ENCODE data around the gene ABCE1.
"Not testable (repeated sequence)": the region's sequence is repeated elsewhere in the genome, so short reads cannot be mapped to it uniquely, and the experiment has no call there.

ABCE1 gene

GRCh38 chr4:145131848-145132247 is 33.7 kb downstream of the ABCE1 start:
- Mint-ChIP-seq H3K9me3 (no peaks in the 10 kb centered on the region), H3K4me3 (no peak overlapping the region), H3K36me3 (peaks cover under 1 to 22% of the 10 kb centered on the region in 2 donors), H3K4me1 (peaks cover 19 to 26% of the 10 kb centered on the region in 2 donors), H3K27ac (peak overlapping the region; percentile 65), H3K27me3 (no peaks in the 10 kb centered on the region)
- ATAC-seq (replicated peaks) = no peak
- no peak for DNase-seq

GRCh38 chr4:145132511-145133098 is 34.5 kb downstream of the ABCE1 start:
- Mint-ChIP-seq H3K4me1 (peaks cover 21 to 30% of the 10 kb centered on the region in 2 donors), H3K27me3 (no peaks in the 10 kb centered on the region), H3K4me3 (peak overlapping the region; percentile 45 to 46), H3K27ac (peak overlapping the region; percentile 83), H3K9me3 (no peaks in the 10 kb centered on the region), H3K36me3 (peaks cover 5 to 26% of the 10 kb centered on the region in 2 donors)
- peak; percentile 95 to 96 for ATAC-seq (replicated peaks)
- DNase-seq = peak; percentile 39

- not testable (repeated sequence) for DNase-seq; H3K27ac Mint-ChIP-seq; H3K27me3 Mint-ChIP-seq; ATAC-seq (replicated peaks); H3K9me3 Mint-ChIP-seq; H3K4me3 Mint-ChIP-seq
- H3K36me3 Mint-ChIP-seq = peaks cover 17 to 30% of the 10 kb centered on the region in 2 donors
- peaks cover 15 to 17% of the 10 kb centered on the region in 2 donors for H3K4me1 Mint-ChIP-seq
These were observed 38.1 kb downstream of the ABCE1 start for GRCh38 chr4:145136219-145136618.

- Mint-ChIP-seq H3K4me1 (peaks cover 0 to 1% of the 10 kb centered on the region in 2 donors), H3K27ac (no peak overlapping the region), H3K9me3 (no peaks in the 10 kb centered on the region), H3K36me3 (peaks cover 22 to 54% of the 10 kb centered on the region in 2 donors), H3K27me3 (no peaks in the 10 kb centered on the region), H3K4me3 (no peak overlapping the region)
- no peak for DNase-seq
- ATAC-seq (replicated peaks) = no peak
These were observed 50.9 kb downstream of the ABCE1 start for GRCh38 chr4:145148980-145149379.

GRCh38 chr4:145153181-145153903 is 55.2 kb downstream of the ABCE1 start:
- no peak for DNase-seq
- peaks cover 4% of the 10 kb centered on the region in 2 donors for H3K4me1 Mint-ChIP-seq
- H3K27me3 Mint-ChIP-seq = no peaks in the 10 kb centered on the region
- ATAC-seq (replicated peaks) = no peak
- H3K4me3 Mint-ChIP-seq = no peak overlapping the region
- peaks cover 30 to 48% of the 10 kb centered on the region in 2 donors for H3K36me3 Mint-ChIP-seq
- H3K27ac Mint-ChIP-seq = peak overlapping the region; percentile 26
- H3K9me3 Mint-ChIP-seq = no peaks in the 10 kb centered on the region

GRCh38 chr4:145153904-145154298 is 55.8 kb downstream of the ABCE1 start:
- no peak overlapping the region for H3K4me3 Mint-ChIP-seq
- peaks cover 28 to 45% of the 10 kb centered on the region in 2 donors for H3K36me3 Mint-ChIP-seq
- H3K9me3 Mint-ChIP-seq = no peaks in the 10 kb centered on the region
- ATAC-seq (replicated peaks) = peak; percentile 25 to 36
- DNase-seq = no peak
- H3K27ac Mint-ChIP-seq = peak overlapping the region; percentile 56
- H3K27me3 Mint-ChIP-seq = no peaks in the 10 kb centered on the region
- peaks cover 4% of the 10 kb centered on the region in 2 donors for H3K4me1 Mint-ChIP-seq

- Mint-ChIP-seq H3K4me3 (no peak overlapping the region), H3K27me3 (no peaks in the 10 kb centered on the region), H3K9me3 (no peaks in the 10 kb centered on the region), H3K27ac (peak overlapping the region; percentile 56), H3K4me1 (peaks cover 4% of the 10 kb centered on the region in 2 donors), H3K36me3 (peaks cover 24 to 39% of the 10 kb centered on the region in 2 donors)
- DNase-seq (no peak), ATAC-seq (replicated peaks) (peak; percentile 53 to 60)
These were observed 56.5 kb downstream of the ABCE1 start for GRCh38 chr4:145154573-145154972.

- DNase-seq (no peak), ATAC-seq (replicated peaks) (no peak)
- H3K27ac Mint-ChIP-seq = no peak overlapping the region
- H3K9me3 Mint-ChIP-seq = no peaks in the 10 kb centered on the region
- H3K4me1 Mint-ChIP-seq = peaks cover 4% of the 10 kb centered on the region in 2 donors
- H3K36me3 Mint-ChIP-seq = peaks cover 21 to 34% of the 10 kb centered on the region in 2 donors
- H3K4me3 Mint-ChIP-seq = no peak overlapping the region
- H3K27me3 Mint-ChIP-seq = no peaks in the 10 kb centered on the region
These were observed 57.3 kb downstream of the ABCE1 start for GRCh38 chr4:145155268-145155870.

GRCh38 chr4:145156986-145157385 is 58.9 kb downstream of the ABCE1 start:
- H3K27me3 Mint-ChIP-seq = no peaks in the 10 kb centered on the region
- ATAC-seq (replicated peaks) (no peak), DNase-seq (no peak)
- peaks cover 4% of the 10 kb centered on the region in 2 donors for H3K4me1 Mint-ChIP-seq
- H3K9me3 Mint-ChIP-seq = no peaks in the 10 kb centered on the region
- H3K4me3 Mint-ChIP-seq = no peak overlapping the region
- peaks cover 26 to 39% of the 10 kb centered on the region in 2 donors for H3K36me3 Mint-ChIP-seq
- H3K27ac Mint-ChIP-seq = peak overlapping the region; percentile 59

- peaks cover 12 to 23% of the 10 kb centered on the region in 2 donors for H3K36me3 Mint-ChIP-seq
- H3K27ac Mint-ChIP-seq = peak overlapping the region; percentile 43
- no peak overlapping the region for H3K4me3 Mint-ChIP-seq
- H3K9me3 Mint-ChIP-seq = no peaks in the 10 kb centered on the region
- H3K4me1 Mint-ChIP-seq = peaks cover 0 to 4% of the 10 kb centered on the region in 2 donors
- H3K27me3 Mint-ChIP-seq = no peaks in the 10 kb centered on the region
- no peak for ATAC-seq (replicated peaks)
- no peak for DNase-seq
These were observed 63.4 kb downstream of the ABCE1 start for GRCh38 chr4:145161549-145161948.

- H3K27ac Mint-ChIP-seq = no peak overlapping the region
- peaks cover 26 to 36% of the 10 kb centered on the region in 2 donors for H3K36me3 Mint-ChIP-seq
- peaks cover 12 to 30% of the 10 kb centered on the region in 2 donors for H3K4me1 Mint-ChIP-seq
- H3K27me3 Mint-ChIP-seq = no peaks in the 10 kb centered on the region
- H3K9me3 Mint-ChIP-seq = no peaks in the 10 kb centered on the region
- ATAC-seq (replicated peaks) (no peak), DNase-seq (no peak)
- H3K4me3 Mint-ChIP-seq = no peak overlapping the region
These were observed 69.8 kb downstream of the ABCE1 start for GRCh38 chr4:145167887-145168286.

- Mint-ChIP-seq H3K27ac (no peak overlapping the region), H3K27me3 (no peaks in the 10 kb centered on the region), H3K4me3 (no peak overlapping the region), H3K4me1 (peaks cover 15 to 38% of the 10 kb centered on the region in 2 donors), H3K36me3 (peaks cover 31 to 42% of the 10 kb centered on the region in 2 donors), H3K9me3 (no peaks in the 10 kb centered on the region)
- no peak for ATAC-seq (replicated peaks)
- no peak for DNase-seq
These were observed 70.6 kb downstream of the ABCE1 start for GRCh38 chr4:145168581-145169187.

GRCh38 chr4:145170223-145170622 is 72.1 kb downstream of the ABCE1 start:
- Mint-ChIP-seq H3K27me3 (no peaks in the 10 kb centered on the region), H3K4me3 (no peak overlapping the region), H3K4me1 (peaks cover 21 to 50% of the 10 kb centered on the region in 2 donors), H3K9me3 (no peaks in the 10 kb centered on the region), H3K36me3 (peaks cover 41 to 54% of the 10 kb centered on the region in 2 donors), H3K27ac (no peak overlapping the region)
- no peak for ATAC-seq (replicated peaks)
- DNase-seq = no peak

- Mint-ChIP-seq H3K36me3 (peaks cover 41 to 49% of the 10 kb centered on the region in 2 donors), H3K27me3 (no peaks in the 10 kb centered on the region), H3K4me3 (no peak overlapping the region), H3K9me3 (no peaks in the 10 kb centered on the region), H3K4me1 (peaks cover 23 to 58% of the 10 kb centered on the region in 2 donors), H3K27ac (peak overlapping the region; percentile 2)
- DNase-seq = no peak
- ATAC-seq (replicated peaks) = no peak
These were observed 73.8 kb downstream of the ABCE1 start for GRCh38 chr4:145171911-145172310.
